GM15510 (cell line): Measurements from ENCODE around the gene GOLM1.

Experiments
- POLR2A ChIP-seq: IDR thresholded peaks from 3 replicates; pipeline ENCODE4 v1.6.1; 2011; ENCODE audit warnings: borderline replicate concordance; ENCODE audit not compliant: insufficient read length; ENCODE audit errors: extremely low read depth

The GOLM1 gene

DNA sequence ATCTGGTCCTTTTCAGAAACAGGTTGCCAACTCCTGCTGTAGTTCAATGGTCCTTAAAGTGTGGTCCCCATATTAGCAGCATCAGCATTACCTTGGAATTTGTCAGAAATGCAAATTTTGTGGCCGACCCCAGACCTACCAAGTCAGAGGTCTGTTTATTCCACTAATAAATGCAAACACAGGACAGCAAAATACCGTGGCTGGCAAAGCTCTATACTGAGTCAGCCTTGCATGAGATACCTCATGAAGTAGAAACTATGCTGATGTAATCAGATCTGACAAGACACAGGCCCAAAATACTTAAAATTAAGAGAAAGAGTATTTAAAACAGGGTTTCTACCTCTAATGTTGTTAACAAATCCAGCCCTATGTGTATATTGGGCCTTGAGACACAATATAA, 3.0 kb downstream of the GOLM1 start:
- no peak for TF ChIP-seq POLR2A

DNA sequence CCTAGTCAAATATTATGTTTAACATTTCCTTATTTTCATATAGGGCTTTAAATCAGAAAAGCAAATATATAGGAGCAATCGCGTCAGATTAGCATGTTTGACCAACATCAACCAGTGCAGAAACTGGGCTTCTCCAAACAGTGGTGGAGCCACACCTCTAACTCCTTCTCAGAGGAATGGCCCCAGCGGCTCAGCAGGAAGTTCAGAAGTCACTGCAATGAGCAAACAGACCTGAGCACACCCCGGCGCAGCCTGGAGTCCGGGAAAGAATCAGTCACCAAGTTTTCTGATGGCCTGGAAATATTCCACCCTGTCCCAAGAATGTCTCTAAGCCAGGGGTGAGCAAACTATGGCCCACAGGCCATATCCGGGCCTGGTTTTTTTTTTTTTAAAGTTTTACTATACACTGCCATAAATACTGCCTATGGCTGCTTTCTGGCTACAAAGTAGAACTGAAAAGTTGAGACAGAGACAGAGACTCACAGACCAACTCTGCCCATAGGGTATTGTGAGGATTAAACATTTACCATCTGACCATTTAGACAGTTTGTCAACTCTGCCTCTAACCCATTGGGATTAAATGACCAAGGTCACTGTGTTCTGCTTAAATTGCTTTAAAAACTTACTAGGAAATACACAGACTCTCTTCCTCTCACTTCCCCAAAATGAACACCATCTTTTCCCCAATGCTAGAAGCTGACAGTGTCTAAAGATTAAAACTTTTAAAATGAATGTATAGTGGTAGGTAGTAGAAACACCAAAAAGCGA, 5.4 kb downstream of the GOLM1 start:
- no peak for TF ChIP-seq POLR2A

- TF ChIP-seq POLR2A, result no peak
These were observed 7.9 kb downstream of the GOLM1 start for GRCh38 chr9:86091477-86091876.

DNA sequence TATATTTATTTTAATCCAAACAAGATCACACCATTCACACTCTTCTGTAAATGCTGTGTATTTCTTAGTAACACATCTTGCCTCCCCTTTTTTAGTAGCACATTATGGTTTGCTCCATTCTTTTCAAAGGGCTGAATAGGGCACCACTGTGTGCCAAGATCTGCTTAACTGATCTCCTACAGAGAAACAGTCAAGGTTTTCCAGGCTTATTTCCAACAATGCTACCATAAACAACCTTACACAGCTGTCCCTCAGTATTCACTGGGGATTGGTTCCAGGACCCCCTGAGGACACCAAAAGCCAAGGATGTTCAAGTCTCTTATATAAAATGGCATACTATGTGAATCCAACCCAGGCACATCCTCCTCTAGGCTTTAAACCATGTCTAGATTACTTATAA, 16.5 kb downstream of the GOLM1 start:
- no peak for TF ChIP-seq POLR2A

- TF ChIP-seq POLR2A, result no peak
These were observed 19.4 kb downstream of the GOLM1 start for GRCh38 chr9:86079865-86080469.

DNA sequence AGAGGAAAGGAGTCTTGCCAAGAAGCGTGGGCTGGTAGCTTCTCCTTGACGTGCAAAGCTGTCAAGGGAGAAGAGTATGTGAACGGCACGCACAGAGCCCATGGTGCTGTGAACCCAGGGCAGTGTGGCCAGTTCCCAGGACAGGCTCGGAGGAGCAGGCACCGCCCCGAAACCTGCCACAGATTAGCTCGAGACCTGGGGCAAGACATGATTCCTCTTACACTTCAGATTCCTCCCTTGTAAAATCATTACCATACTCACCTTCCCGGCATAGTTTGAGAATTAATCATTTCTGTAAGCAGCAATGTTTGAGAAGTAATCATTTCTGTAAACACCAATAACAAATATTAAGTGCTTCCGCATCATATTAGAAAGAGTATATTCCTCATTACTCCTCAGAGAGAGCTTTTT, 19.9 kb downstream of the GOLM1 start:
- no peak for TF ChIP-seq POLR2A

GRCh38 chr9:86078731-86079130, 20.6 kb downstream of the GOLM1 start:
- TF ChIP-seq POLR2A, result no peak

DNA sequence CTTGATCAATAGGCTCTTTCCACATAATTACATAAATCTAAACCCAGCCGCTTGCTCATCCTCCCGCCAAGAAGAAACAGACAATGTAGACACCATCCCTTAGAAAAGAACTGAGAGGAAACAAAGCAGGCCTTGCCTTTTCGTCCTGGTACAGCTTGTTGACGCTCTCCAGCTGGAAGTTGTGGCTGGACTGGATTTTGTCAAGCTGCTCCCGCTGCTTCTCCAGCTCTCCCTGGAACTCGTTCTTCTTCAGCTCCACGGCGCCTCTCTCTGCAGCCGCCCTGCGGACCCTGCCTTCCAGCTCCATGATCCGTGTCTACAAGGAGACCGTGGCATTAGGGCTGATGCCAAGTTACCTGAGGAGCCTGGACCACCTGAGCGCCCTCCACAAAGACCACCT, 22.1 kb downstream of the GOLM1 start:
- no peak for TF ChIP-seq POLR2A

DNA sequence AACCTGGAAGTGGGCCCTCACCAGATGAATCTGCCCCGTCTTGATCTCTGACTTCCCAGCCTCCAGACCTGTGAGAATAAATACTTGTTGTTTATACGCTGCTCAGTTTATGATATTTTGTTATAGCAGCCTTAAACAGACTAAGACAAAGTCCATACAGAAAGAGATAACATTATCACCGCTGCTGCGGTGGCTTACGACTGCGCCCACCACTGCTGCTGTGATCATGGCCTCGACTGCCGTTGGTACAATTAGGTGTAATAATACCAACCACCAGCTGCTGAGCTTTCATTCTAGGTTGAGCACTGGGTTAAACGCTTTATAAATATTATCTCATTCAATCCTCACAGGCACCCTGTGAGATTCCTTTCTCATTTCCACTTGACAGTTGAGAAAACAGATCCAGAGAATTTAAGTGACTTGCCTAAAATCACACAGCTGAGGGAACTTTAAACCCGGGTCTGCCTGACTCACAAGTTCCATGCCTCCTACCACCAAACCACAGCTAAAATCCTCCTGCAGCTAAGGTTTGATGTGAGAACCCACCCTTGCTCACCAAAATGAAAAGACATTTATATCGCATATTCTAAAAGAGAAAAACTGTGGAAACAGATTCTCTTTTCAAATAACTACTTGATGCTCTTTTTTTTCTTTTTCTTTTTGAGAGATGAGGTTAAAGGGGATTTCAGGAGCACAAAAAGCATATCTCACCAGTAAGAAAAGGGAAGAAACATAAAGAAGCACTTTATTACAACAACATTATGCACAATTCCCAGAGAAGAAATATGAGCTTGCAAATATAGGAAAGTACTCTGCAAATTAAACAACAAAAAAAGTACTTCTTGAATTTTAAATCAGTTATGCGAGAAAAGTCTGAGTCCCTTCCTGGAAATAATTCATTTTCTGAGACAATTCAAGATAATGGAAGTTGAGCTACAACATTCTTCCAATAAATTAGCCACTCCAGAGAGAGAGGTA, 23.9 kb downstream of the GOLM1 start:
- no peak for TF ChIP-seq POLR2A

GRCh38 chr9:86073839-86074238, 25.5 kb downstream of the GOLM1 start:
- no peak for TF ChIP-seq POLR2A

DNA sequence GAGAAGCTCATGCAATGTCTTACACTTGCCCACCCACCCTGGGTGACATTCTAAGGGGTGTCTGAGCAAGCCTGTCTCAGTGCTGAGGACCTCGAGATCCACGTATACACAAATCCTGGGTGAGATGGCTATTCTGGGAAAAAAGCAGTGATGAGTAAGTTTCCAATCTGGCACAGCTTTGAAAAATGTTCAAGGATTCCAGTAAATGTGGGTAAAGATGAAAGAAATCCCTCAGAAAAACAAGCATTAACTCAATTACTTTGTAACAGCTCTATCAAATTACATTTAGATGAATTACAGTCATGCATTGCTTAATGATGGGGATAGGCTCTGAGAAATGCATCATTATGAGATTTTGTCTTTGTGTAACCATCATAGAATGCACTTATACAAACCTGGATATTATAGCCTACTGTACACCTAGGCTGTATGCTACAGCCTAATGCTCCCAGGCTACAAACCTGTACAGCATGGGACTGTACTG, 26.9 kb downstream of the GOLM1 start:
- no peak for TF ChIP-seq POLR2A

DNA sequence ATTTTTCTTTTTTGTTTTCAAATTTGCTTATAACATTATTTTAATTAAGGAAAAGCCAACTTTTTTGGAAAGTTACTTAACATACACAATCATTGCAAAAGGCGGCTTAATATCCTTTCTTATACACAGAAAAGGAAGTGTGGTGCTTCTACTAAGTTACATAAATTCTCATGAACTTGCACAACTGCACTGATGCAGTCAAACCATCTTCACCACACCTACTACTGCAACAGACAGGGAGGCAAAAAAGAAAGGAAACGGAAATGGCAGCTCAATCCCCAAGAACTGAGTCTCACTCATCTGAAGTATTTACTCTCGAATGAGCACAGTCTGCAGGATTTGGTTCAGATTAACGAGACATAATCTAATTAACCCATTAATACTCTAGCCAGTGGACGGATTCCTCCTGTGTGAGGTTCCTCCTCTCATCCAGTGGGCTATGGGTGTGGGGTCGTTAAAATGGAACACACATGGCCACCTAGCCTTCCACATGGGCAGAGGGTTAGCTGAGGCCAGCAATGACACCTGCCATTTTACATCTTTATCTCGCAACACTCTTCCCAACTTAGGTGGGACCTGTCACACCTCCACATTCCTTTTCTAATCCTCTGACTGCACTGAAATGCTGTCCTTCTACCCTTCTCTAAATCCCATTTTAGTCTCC, 30.0 kb downstream of the GOLM1 start:
- no peak for TF ChIP-seq POLR2A

DNA sequence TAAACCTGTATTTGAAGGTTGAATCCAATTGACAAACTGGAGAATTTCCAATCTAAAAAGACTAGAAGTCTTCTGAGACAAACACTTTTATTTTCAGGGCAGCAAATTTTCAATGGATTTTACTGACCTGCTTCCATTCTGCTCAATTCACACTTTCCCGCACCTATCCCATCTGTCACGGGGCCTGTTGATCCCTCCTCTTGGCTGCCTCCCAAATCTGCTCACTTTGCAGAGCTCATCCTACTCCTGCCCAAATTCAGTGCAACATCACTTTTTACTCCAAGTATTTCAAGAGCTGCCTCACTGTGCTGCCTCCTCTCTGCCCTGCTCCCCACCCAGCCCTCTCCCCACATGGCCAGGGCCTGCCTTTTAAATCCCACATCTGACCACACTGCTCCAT, 35.1 kb downstream of the GOLM1 start:
- no peak for TF ChIP-seq POLR2A

DNA sequence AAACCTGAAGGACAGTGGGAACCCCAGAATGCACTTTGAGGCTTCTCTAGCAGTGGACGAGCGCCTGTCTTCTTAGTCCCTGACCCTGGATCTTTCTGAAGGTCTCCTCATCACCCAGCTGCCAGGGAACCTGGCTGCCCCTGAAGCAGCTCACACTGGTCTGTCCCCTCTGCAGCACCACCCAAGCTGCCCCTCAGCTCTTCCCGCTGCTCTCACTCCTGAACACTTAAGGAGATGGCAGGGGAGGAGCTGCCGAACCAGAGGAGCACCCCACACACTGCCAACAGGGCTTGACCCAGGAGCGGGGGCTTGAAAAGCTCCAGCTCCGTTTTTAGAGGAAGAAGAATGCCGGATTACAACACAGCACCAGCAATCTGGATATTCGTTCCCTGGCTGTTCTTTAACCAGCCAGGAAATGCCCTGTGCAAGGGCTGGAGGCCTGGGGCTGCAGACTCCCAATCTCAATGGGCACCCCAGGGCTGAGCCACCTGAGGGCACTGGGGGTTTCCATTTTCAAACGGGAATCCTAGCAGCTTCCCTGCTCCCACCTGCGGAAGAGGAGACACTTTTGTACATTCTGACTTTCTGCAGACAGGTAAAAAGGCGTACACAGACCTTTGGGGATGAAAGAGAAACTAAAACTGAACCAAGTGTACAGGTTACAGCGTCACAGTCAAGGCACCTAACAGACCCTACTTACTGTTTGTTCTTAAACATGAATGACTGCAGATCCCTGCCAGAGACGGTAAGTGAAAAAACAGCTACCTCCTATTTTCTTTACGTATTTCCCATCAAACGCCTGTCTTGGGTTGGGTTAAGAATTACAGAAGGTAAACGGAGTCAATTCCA, 36.3 kb downstream of the GOLM1 start:
- no peak for TF ChIP-seq POLR2A
